Activated CD8-positive, alpha-beta memory T cell treated with anti-CD3 and anti-CD28 coated beads for 36 hours (primary cell): ENCODE measurements around the gene ZBTB8B. TPM values are rescaled to one million over a fixed set of nuclear protein-coding genes. Genes with fewer than 3 reads are reported as not detected.

Experiments used
- CTCF ChIA-PET: fragments of 350-600 bp; sonication (Branson Sonifier 250); formaldehyde crosslinking; loops from one replicate; lab custom pipeline; 2021; ENCODE audit warnings: antibody characterized with exemption; lab: Charles Lee
- POLR2A ChIA-PET: fragments of 350-600 bp; sonication (Branson Sonifier 250); formaldehyde crosslinking; loops from one replicate; lab custom pipeline; 2021; ENCODE audit warnings: antibody characterized with exemption; lab: Charles Lee
- total RNA-seq, 2 experiments: library from RNA; stranded (reverse); gene quantifications; one replicate each; pipeline ENCODE4 v1.2.3, GENCODE V29; 2021

ZBTB8B gene
- total RNA-seq, 2 experiments from 2014 or later, result not detected

DNA sequence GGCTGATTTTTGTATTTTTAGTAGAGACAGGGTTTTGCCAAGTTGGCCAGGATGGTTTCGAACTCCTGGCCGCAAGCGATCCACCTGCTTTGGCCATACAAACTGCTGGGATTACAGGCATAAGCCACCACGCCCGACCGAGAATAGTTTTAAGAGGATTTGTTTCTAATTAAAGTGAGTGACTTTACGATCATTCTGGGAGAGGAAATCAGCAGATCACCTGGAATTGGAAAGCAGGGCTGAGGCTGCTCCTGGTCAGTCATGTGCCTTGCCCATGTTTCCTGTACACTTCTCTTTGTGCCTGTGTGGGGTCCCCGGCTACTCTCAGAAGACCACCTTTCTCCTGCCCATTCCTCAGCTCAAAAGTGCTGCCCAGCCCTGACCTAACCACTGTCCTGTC is 33.9 kb downstream of the ZBTB8B start:
- CTCF ChIA-PET, result no interaction called here
- POLR2A ChIA-PET, result no interaction called here

DNA sequence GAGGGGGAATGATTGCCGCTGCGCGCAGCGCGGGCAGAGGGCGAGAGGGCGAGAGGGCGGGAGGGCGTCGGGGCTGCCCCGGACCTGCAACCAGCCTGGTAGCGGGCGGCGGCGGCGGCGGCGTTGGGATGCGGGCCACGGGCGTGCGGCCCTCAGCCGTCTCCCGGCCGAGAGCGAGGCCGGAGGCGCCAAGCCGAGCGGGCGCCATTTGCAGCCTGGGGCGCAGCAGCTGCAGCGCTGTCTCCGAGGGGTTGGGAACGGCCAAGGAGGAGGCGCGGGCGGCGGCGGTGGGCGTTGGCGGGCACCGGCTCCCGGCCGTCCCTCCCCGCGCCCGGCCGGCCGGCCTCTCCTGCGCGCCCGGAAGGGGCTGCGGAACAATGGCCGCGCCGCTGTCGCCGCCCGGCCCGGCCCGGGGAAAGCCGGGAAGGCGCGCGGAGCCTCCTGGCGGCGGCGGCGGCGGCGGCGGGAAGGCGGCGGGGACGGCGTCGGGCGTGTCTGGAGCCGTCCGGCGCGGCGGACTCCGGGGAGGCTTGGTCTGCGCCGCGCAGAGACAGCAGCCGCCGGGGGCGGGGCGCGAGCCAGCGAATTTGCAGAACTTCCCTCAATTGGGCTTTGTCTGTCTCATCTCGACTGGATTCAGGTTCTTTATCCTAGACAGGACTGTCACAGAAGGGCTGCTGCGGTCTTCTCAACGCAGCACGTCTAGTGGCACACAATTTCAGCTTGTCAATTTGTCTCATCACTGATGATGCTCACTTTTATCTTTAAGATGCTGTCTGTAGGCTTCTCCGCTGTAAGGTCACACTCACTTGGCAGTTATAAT is 35.7 kb downstream of the ZBTB8B start:
- ChIA-PET POLR2A (no interaction called here), CTCF (no interaction called here)

DNA sequence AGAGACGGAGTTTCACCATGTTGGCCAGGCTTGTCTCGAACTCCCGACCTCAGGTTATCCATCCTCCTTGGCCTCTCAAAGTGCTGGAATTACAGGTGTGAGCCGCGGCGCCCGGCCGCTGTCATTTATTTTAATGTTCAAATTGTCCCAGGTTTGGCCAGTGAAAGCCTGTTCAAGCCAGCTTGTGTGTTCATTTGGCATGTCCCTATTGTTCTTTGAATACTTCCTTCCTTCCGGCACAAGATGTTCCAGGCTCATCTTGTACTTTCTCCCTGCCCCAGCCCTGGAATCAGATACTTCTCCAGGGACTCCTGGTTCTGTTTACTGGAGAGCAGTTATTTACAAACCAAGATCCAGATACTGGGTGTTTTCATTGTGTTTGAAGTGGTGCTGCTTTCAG is 37.0 kb downstream of the ZBTB8B start:
- CTCF ChIA-PET, result no interaction called here
- POLR2A ChIA-PET, result interaction anchor here (0.6 kb wide), 1 partner anchor 277 kb away, joined by 4 read pairs; no protein-coding TSS in a partner anchor

DNA sequence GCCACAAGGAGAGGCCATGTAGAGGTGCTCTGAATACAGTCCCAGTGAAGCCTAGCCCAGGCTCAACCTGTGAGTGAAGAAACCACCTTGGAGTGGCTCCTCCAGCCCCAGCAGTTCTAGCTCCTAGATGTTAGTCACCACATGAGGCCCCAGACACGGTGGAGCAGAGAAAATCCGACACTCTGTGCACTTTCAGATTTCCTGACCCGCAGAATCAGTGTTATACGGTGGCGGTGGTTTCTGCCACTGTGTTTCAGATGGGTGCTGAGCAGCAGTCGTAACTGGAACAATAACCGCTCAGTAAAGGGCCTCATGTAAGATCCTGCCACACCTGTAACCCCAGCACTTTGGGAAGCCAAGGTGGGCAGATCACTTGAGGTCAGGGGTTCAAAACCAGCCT is 38.3 kb downstream of the ZBTB8B start:
- ChIA-PET CTCF (no interaction called here), POLR2A (no interaction called here)

DNA sequence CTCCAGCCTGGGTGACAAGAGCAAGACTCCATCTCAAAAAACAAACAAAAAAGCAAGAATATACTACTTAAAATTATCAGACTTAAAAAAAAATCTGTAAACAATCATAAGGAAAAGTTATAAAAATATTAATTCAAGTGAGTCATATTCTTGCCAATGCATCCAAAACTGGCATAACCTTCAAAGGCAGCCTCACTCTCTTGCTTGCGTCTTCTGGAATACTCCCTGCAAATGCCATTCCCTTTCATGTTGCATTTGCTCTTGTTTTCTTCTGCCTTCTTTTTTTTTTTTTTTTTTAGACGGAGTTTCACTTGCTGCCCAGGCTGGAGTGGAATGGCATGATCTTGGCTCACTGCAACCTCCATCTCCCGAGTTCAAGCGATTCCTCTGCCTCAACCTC is 42.1 kb downstream of the ZBTB8B start:
- POLR2A ChIA-PET, result no interaction called here
- CTCF ChIA-PET, result no interaction called here

- POLR2A ChIA-PET, result no interaction called here
- CTCF ChIA-PET, result no interaction called here
Measured at GRCh38 chr1:32508761-32509160, 43.9 kb downstream of the ZBTB8B start.

- CTCF ChIA-PET, result interaction anchor here (1.3 kb wide), 1 partner anchor 11 kb away, joined by 5 read pairs; no protein-coding TSS in a partner anchor
- POLR2A ChIA-PET, result no interaction called here
Measured at GRCh38 chr1:32509939-32510338, 45.1 kb downstream of the ZBTB8B start.

Other genes with a start within 250 kb of the ZBTB8B start
- 10 to 100 TPM in 1 of 2 experiments, 1 to 10 TPM in 1; 9.2 to 12.0 TPM for gene TMEM234, start 242.7 kb upstream of the ZBTB8B start, total RNA-seq
- gene EIF3I, start 242.7 kb upstream of the ZBTB8B start, total RNA-seq, result 100 to 1,000 TPM; 387 to 402 TPM
- under 1 TPM in 1 of 2 experiments, not detected in 1; 0.40 TPM for gene FAM167B, start 217.8 kb upstream of the ZBTB8B start, total RNA-seq
- 100 to 1,000 TPM; 279 to 294 TPM for gene LCK, start 213.8 kb upstream of the ZBTB8B start, total RNA-seq
- gene HDAC1, start 173.0 kb upstream of the ZBTB8B start, total RNA-seq, result 100 to 1,000 TPM; 159 to 160 TPM
- gene MARCKSL1, start 128.8 kb upstream of the ZBTB8B start, total RNA-seq, result 10 to 100 TPM; 13.0 to 13.4 TPM
- gene FAM229A, start 102.6 kb upstream of the ZBTB8B start, total RNA-seq, result 1 to 10 TPM; 2.7 to 3.1 TPM
- gene TSSK3, start 102.5 kb upstream of the ZBTB8B start, total RNA-seq, result under 1 TPM; 0.36 to 0.67 TPM
- gene BSDC1, start 70.6 kb upstream of the ZBTB8B start, total RNA-seq, result 10 to 100 TPM; 29.2 to 34.8 TPM
- under 1 TPM; 0.17 to 0.27 TPM for gene ZBTB8A, start 74.4 kb downstream of the ZBTB8B start, total RNA-seq
- gene ZBTB8OS, start 185.5 kb downstream of the ZBTB8B start, total RNA-seq, result 10 to 100 TPM; 76.9 to 83.7 TPM
- 100 to 1,000 TPM; 295 to 302 TPM for gene RBBP4, start 186.1 kb downstream of the ZBTB8B start, total RNA-seq
- not detected for gene SYNC, start 237.7 kb downstream of the ZBTB8B start, total RNA-seq